Measurements from ENCODE around the gene COPB2.

DNA sequence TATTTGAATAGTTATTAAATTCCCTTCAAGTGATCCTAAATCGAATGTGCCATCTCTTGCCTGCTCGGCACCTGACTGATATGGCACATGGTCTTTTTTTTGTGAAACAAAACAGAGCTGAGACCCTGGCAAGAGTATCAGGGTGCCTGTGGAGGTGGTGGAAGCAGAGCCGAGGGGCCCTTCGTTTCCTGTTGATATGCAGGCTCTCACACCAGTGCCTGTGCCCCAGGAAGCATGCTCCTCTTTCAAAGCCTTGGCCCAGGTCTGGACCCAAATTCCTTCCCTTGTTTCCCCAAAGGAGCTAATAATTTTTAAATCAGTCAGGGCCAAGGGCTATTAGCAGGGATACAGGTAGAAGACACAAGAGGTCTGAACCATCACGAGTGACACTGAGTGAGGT, 67.1 kb downstream of the COPB2 start:
- no peak for TF ChIP-seq CTCF (conservative IDR thresholded peaks at IDR 0.05)
- no peak for TF ChIP-seq EZH2 (IDR thresholded peaks at IDR 0.05; ENCODE audit: low read depth)
